ENCODE measurements around the gene MAST3. TPM values are rescaled to one million over a fixed set of nuclear protein-coding genes. Genes with fewer than 3 reads are reported as not detected.

MAST3 gene
- total and polyA plus RNA-seq, 2 of the 13 experiments (the other 11 are each of a cell fraction or from before 2014, with no cell fraction given): 4.1 to 4.6 TPM

GRCh38 chr19:18109341-18109732 lies 11.8 kb downstream of the MAST3 start (continued):
- no peak for TF ChIP-seq ZBTB21 (CRISPR knock-in tag; IDR thresholded peaks at IDR 0.05)
- TF ChIP-seq MAFG (CRISPR knock-in tag; IDR thresholded peaks at IDR 0.05): no peak
- no peak for TF ChIP-seq ZNF615 (CRISPR knock-in tag; IDR thresholded peaks at IDR 0.05; ENCODE audit: borderline replicate concordance)
- no peak for TF ChIP-seq ARID3A (IDR thresholded peaks at IDR 0.05; ENCODE audit: low read depth, low read length)
- TF ChIP-seq TBL1XR1 (IDR thresholded peaks at IDR 0.05; ENCODE audit: borderline replicate concordance, low read length, partially characterized antibody): no peak
- TF ChIP-seq ZNF574 (CRISPR knock-in tag; IDR thresholded peaks at IDR 0.05): peak; percentile 34; the same call in 1 of the 2 replicates
- no peak for TF ChIP-seq CHD4 (IDR thresholded peaks at IDR 0.05; ENCODE audit: borderline replicate concordance, low read length)
- TF ChIP-seq BATF2 (CRISPR knock-in tag; IDR thresholded peaks at IDR 0.05): no peak
- no peak for TF ChIP-seq SNAPC4 (CRISPR knock-in tag; IDR thresholded peaks at IDR 0.05)
- TF ChIP-seq IRF1 (CRISPR knock-in tag; IDR thresholded peaks at IDR 0.05; ENCODE audit: low read depth): no peak
- no peak for TF ChIP-seq FOXO4 (CRISPR knock-in tag; conservative IDR thresholded peaks at IDR 0.05)
- TF ChIP-seq ZNF281 (CRISPR knock-in tag; IDR thresholded peaks at IDR 0.05; ENCODE audit: borderline replicate concordance): no peak
- TF ChIP-seq MEF2D (CRISPR knock-in tag; IDR thresholded peaks at IDR 0.05): peak; percentile 87

Measured in HepG2 (cell line).